Measurements from ENCODE around the gene JAM3.

Gene JAM3

GRCh38 chr11:134144744-134145143 lies 75.9 kb downstream of the JAM3 start:
- Mint-ChIP-seq H3K9me3 (no peaks in the 10 kb centered on the region), H3K4me3 (no peak overlapping the region), H3K36me3 (peaks cover 23% of the 10 kb centered on the region), H3K27me3 (no peaks in the 10 kb centered on the region), H3K27ac (no peak overlapping the region), H3K4me1 (peaks cover 14% of the 10 kb centered on the region)
- CTCF ChIA-PET, result interaction anchor here (0.9 kb wide), 1 partner anchor 217 kb away, joined by 4 read pairs; no protein-coding TSS in a partner anchor
- no peak for DNase-seq

DNA sequence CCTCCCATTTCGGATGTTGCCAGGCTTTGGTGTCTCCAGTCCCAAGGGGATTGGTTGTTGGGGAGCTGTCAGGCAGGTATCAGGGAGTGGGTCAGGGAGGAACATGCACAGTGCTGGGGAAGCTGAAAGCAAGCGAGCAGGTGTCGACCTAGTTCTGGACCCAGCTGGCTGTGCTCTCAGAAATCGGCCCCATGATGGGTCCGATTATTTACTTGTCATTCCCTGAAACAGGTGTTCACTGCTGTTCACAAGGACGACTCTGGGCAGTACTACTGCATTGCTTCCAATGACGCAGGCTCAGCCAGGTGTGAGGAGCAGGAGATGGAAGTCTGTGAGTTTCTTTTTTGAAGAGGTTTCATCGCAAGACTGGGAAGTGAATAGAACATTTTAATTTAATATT lies 76.8 kb downstream of the JAM3 start:
- no peak overlapping the region for H3K4me3 Mint-ChIP-seq
- CTCF ChIA-PET, result interaction anchor here (0.9 kb wide), 1 partner anchor 48 kb away, joined by 3 read pairs; no protein-coding TSS in a partner anchor
- peaks cover 13% of the 10 kb centered on the region for H3K4me1 Mint-ChIP-seq
- no peaks in the 10 kb centered on the region for H3K9me3 Mint-ChIP-seq
- no peak overlapping the region for H3K27ac Mint-ChIP-seq
- H3K36me3 Mint-ChIP-seq, result peaks cover 24% of the 10 kb centered on the region
- H3K27me3 Mint-ChIP-seq, result no peaks in the 10 kb centered on the region
- DNase-seq, result no peak

DNA sequence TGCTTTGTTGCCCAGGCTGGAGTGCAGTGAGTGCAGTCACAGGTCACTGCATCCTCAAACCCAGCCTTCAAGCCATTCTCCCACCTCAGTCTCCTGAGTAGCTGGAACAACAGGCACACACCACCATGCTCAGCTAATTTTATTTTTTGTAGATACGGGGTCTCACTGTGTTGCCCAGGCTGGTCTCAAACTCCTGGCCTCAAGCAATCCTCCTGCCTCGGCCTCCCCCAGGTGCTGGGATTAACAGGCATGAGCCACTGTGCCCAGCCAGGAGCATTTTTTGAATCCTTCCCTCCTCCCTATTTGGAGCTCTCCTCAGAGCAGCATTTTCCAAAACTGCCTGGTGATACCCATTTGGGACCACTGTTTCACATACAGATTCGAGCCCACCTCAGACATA lies 77.7 kb downstream of the JAM3 start:
- CTCF ChIA-PET, result no interaction called here
- H3K27ac Mint-ChIP-seq, result no peak overlapping the region
- H3K27me3 Mint-ChIP-seq, result no peaks in the 10 kb centered on the region
- no peak overlapping the region for H3K4me3 Mint-ChIP-seq
- no peaks in the 10 kb centered on the region for H3K9me3 Mint-ChIP-seq
- H3K36me3 Mint-ChIP-seq, result peaks cover 32% of the 10 kb centered on the region
- H3K4me1 Mint-ChIP-seq, result peaks cover 13% of the 10 kb centered on the region
- no peak for DNase-seq

GRCh38 chr11:134149371-134149770 lies 80.5 kb downstream of the JAM3 start:
- no peak for DNase-seq
- Mint-ChIP-seq H3K9me3 (no peaks in the 10 kb centered on the region), H3K27ac (no peak overlapping the region), H3K4me3 (no peak overlapping the region), H3K27me3 (no peaks in the 10 kb centered on the region), H3K36me3 (peaks cover 37% of the 10 kb centered on the region), H3K4me1 (peaks cover under 1% of the 10 kb centered on the region)
- CTCF ChIA-PET, result no interaction called here

DNA sequence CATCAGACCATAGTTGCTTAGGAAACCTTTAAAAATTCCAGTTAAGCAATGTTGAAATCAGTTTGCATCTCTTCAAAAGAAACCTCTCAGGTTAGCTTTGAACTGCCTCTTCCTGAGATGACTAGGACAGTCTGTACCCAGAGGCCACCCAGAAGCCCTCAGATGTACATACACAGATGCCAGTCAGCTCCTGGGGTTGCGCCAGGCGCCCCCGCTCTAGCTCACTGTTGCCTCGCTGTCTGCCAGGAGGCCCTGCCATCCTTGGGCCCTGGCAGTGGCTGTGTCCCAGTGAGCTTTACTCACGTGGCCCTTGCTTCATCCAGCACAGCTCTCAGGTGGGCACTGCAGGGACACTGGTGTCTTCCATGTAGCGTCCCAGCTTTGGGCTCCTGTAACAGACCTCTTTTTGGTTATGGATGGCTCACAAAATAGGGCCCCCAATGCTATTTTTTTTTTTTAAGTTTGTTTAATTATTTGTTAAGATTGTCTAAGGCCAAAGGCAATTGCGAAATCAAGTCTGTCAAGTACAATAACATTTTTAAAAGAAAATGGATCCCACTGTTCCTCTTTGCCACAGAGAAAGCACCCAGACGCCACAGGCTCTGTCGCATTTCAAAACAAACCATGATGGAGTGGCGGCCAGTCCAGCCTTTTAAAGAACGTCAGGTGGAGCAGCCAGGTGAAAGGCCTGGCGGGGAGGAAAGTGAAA lies 81.5 kb downstream of the JAM3 start:
- Mint-ChIP-seq H3K4me3 (no peak overlapping the region), H3K36me3 (peaks cover 37% of the 10 kb centered on the region), H3K4me1 (no peaks in the 10 kb centered on the region), H3K27ac (no peak overlapping the region), H3K9me3 (no peaks in the 10 kb centered on the region), H3K27me3 (no peaks in the 10 kb centered on the region)
- CTCF ChIA-PET, result no interaction called here
- no peak for DNase-seq

- Mint-ChIP-seq H3K4me1 (no peaks in the 10 kb centered on the region), H3K27ac (peak overlapping the region; percentile 4), H3K4me3 (no peak overlapping the region), H3K27me3 (no peaks in the 10 kb centered on the region), H3K9me3 (no peaks in the 10 kb centered on the region), H3K36me3 (peaks cover 41% of the 10 kb centered on the region)
- CTCF ChIA-PET, result no interaction called here
- DNase-seq, result no peak
Observed at GRCh38 chr11:134151083-134151747, 82.3 kb downstream of the JAM3 start.

DNA sequence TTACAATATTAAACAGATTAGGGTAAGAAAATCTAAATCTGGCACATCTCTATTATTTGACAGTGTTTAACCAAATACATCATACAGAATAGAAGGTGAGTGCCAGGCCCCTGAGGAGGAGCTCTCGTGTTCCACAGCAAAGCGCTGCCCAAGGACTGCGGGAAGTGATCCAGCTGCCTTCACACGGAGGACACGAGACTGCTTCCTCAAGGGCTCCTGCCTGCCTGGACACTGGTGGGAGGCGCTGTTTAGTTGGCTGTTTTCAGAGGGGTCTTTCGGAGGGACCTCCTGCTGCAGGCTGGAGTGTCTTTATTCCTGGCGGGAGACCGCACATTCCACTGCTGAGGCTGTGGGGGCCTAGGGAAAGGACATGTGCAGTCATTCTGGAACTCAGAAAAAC lies 83.8 kb downstream of the JAM3 start:
- Mint-ChIP-seq H3K4me1 (no peaks in the 10 kb centered on the region), H3K9me3 (no peaks in the 10 kb centered on the region), H3K4me3 (no peak overlapping the region), H3K27me3 (no peaks in the 10 kb centered on the region), H3K27ac (no peak overlapping the region), H3K36me3 (peaks cover 50% of the 10 kb centered on the region)
- CTCF ChIA-PET, result interaction anchor here (1.0 kb wide), 2 partner anchors 103 to 224 kb away, joined by 3 to 5 read pairs; no protein-coding TSS in a partner anchor
- no peak for DNase-seq

GRCh38 chr11:134153147-134153905 lies 84.5 kb downstream of the JAM3 start:
- Mint-ChIP-seq H3K9me3 (no peaks in the 10 kb centered on the region), H3K36me3 (peaks cover 50% of the 10 kb centered on the region), H3K27ac (no peak overlapping the region), H3K4me3 (no peak overlapping the region), H3K27me3 (no peaks in the 10 kb centered on the region), H3K4me1 (no peaks in the 10 kb centered on the region)
- CTCF ChIA-PET, result interaction anchor here (1.0 kb wide), 2 partner anchors 103 to 225 kb away, joined by 3 to 5 read pairs; no protein-coding TSS in a partner anchor
- no peak for DNase-seq

DNA sequence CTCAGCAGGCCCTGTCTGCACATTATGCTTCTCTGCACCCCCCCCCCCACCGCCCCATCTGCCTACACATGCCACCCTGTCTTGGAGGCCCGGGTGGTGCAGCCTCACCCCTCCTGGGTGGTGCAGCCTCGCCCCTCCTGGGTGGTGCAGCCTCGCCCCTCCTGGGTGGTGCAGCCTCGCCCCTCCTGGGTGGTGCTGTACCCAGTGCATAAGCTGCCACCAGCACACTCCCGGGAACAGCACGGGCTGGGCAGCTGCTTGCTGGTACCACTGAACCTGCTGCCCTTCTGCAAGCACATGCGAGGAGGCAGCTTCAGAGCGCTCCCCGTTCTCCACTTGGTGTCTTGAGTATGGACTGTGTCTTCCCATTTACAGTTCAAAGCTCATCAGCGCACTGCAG lies 85.6 kb downstream of the JAM3 start:
- no peaks in the 10 kb centered on the region for H3K9me3 Mint-ChIP-seq
- DNase-seq, result no peak
- no peak overlapping the region for H3K4me3 Mint-ChIP-seq
- H3K36me3 Mint-ChIP-seq, result peaks cover 58% of the 10 kb centered on the region
- H3K4me1 Mint-ChIP-seq, result no peaks in the 10 kb centered on the region
- no peak overlapping the region for H3K27ac Mint-ChIP-seq
- CTCF ChIA-PET, result no interaction called here
- no peaks in the 10 kb centered on the region for H3K27me3 Mint-ChIP-seq

DNA sequence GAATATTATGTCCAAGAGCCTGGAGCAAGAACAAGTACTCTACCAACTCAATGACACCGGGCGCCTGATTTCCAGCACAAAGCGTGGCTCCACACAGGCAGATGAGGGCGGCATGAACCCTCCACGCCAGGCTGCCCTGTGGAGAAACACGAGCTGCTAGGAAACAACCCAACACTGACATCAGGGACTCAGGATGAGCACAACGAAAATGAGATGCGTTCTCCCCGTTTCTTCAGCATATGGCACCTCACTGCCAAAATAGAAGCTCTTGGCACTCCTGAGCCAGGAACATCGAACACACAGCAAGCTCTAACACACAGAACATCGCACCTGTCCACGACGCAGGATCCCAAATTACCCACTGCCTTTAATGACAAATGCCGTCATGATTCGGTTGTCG lies 86.6 kb downstream of the JAM3 start:
- CTCF ChIA-PET, result no interaction called here
- H3K9me3 Mint-ChIP-seq, result no peaks in the 10 kb centered on the region
- H3K27ac Mint-ChIP-seq, result no peak overlapping the region
- no peaks in the 10 kb centered on the region for H3K27me3 Mint-ChIP-seq
- H3K4me1 Mint-ChIP-seq, result no peaks in the 10 kb centered on the region
- peaks cover 66% of the 10 kb centered on the region for H3K36me3 Mint-ChIP-seq
- H3K4me3 Mint-ChIP-seq, result no peak overlapping the region
- DNase-seq, result no peak

DNA sequence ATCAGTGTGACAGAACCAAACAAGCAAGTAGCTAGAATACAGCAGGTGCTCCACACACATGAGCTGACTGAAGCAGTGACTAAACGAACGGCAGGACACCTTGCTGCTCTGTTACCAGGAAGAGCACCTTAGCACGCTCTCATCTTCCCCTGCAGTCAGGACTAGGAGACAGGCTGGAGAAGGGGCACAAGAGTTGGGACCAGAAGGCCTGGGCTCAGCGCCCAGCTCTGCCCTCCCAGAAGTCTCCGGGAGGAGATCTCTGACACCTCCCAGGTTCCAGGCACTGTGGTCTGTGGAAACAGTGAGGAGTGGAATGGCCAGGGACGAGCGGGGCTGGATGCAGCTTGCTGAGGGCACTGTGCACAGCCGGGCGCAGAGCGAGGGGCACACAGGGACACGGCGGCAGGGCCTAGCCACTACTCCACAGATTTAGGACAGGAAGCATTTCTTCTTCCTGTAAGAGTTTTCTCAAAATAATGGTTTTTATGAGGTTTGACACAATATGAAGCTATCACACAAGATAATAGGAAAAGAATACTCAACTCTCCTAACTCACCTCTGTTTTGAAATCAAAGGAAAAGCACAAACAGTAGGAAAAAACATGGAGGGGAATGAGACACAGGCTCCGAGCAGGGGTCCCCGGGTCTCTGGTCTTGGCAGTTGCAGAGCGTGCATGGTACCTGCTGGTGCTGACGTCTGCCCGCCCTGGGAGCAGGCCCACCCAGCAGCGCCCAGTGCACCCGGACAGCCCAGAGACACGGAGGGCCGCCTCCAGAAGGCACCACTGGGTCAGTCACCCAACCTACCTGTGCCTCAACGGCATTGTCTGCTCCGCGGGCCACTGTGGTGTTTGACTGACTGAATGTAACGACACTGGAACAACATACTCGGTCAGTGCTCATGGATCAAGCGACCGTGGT lies 87.3 kb downstream of the JAM3 start:
- CTCF ChIA-PET, result no interaction called here
- H3K27ac Mint-ChIP-seq, result no peak overlapping the region
- no peaks in the 10 kb centered on the region for H3K4me1 Mint-ChIP-seq
- H3K27me3 Mint-ChIP-seq, result no peaks in the 10 kb centered on the region
- H3K9me3 Mint-ChIP-seq, result no peaks in the 10 kb centered on the region
- peaks cover 63% of the 10 kb centered on the region for H3K36me3 Mint-ChIP-seq
- no peak overlapping the region for H3K4me3 Mint-ChIP-seq
- no peak for DNase-seq

GRCh38 chr11:134157451-134157850 lies 88.6 kb downstream of the JAM3 start:
- CTCF ChIA-PET, result no interaction called here
- H3K4me3 Mint-ChIP-seq, result no peak overlapping the region
- H3K36me3 Mint-ChIP-seq, result peaks cover 62% of the 10 kb centered on the region
- H3K27me3 Mint-ChIP-seq, result no peaks in the 10 kb centered on the region
- no peak for DNase-seq
- no peak overlapping the region for H3K27ac Mint-ChIP-seq
- no peaks in the 10 kb centered on the region for H3K9me3 Mint-ChIP-seq
- H3K4me1 Mint-ChIP-seq, result no peaks in the 10 kb centered on the region

DNA sequence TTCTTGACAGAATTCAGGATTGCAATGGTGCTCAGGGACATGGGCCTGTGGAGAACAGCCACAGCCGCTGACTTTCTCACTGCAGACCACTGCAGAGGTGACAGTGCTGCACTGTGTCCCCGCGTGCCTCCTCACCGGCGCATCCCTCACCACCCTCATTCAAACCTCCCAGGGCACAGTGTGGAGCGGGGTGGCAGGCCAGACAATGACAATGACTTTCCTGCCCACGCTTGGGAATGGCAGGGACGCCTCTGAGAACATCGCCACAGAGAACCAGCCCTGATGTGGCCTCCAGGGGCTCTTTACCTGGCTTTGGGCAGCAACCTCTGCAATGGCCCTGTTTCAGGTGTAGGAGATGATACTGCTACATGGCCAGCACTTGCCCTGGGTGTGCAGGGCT lies 89.2 kb downstream of the JAM3 start:
- no peak overlapping the region for H3K4me3 Mint-ChIP-seq
- no peak for DNase-seq
- no peaks in the 10 kb centered on the region for H3K9me3 Mint-ChIP-seq
- H3K27ac Mint-ChIP-seq, result no peak overlapping the region
- CTCF ChIA-PET, result no interaction called here
- no peaks in the 10 kb centered on the region for H3K4me1 Mint-ChIP-seq
- H3K27me3 Mint-ChIP-seq, result no peaks in the 10 kb centered on the region
- H3K36me3 Mint-ChIP-seq, result peaks cover 68% of the 10 kb centered on the region

- no peaks in the 10 kb centered on the region for H3K4me1 Mint-ChIP-seq
- no peak overlapping the region for H3K27ac Mint-ChIP-seq
- peaks cover 71% of the 10 kb centered on the region for H3K36me3 Mint-ChIP-seq
Observed at GRCh38 chr11:134159652-134160051, 90.8 kb downstream of the JAM3 start.

More at GRCh38 chr11:134159652-134160051, 90.8 kb downstream of the JAM3 start:
- H3K9me3 Mint-ChIP-seq, result peaks cover under 1% of the 10 kb centered on the region
- CTCF ChIA-PET, result no interaction called here
- no peak for DNase-seq
- H3K27me3 Mint-ChIP-seq, result no peaks in the 10 kb centered on the region
- no peak overlapping the region for H3K4me3 Mint-ChIP-seq

Data from activated naive CD4-positive, alpha-beta T cell treated with anti-CD3 and anti-CD28 coated beads, Interleukin-2, amount 10 ng/mL, durations not matched to agents 7 days and 5 days (primary cell).